Urothelium cell line (cell line): ENCODE results near the gene CASS4.

Experiments used
- DNase-seq: peaks from one replicate; pipeline ENCODE4 v3.0.0; 2011; ENCODE audit warnings: low spot score, mixed read lengths
- FAIRE-seq: peaks from 2 replicates; lab custom pipeline; 2011; peaks lifted over from hg19 to GRCh38; lab: Jason Lieb, UNC

The CASS4 gene

DNA sequence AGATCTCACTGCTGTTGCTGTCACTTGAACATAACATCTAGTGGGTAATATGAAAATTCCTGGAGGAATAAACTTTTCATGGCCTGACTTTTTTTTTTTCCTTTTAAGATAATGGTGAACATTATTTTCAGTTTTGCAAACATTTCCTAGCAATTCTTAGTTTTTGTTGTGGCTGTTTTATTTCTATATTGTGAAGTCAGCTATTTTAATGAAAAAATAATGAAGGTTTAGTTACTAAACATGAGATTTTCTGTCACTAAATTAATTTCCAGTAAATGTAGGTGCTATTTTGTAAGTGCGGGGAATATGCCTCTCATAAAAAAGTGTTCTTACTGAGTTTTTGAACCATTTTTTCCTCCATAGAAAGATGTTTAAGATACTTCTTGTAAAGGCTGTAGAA, 89.1 kb downstream of the CASS4 start:
- FAIRE-seq, result no peak
- no peak for DNase-seq

DNA sequence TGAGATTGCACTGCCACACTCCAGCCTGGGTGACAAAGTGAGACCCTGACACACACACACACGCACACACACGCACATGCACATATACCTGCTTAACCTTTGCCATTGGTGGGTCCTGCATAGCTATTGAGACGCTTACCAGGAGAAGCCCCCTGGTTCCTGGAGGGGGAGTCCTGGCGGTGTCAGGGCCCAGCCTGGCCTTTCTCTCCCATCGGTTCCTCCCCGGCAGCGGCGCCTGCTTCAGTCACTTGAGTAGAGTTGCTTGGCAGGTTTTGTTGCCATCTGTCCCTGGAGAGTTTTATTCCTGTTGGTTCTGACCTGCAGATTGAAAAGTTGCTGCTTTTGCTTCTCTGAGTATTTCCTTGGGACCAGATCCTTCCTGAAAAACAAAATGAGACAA, 91.9 kb downstream of the CASS4 start:
- FAIRE-seq (no peak), DNase-seq (no peak)

DNA sequence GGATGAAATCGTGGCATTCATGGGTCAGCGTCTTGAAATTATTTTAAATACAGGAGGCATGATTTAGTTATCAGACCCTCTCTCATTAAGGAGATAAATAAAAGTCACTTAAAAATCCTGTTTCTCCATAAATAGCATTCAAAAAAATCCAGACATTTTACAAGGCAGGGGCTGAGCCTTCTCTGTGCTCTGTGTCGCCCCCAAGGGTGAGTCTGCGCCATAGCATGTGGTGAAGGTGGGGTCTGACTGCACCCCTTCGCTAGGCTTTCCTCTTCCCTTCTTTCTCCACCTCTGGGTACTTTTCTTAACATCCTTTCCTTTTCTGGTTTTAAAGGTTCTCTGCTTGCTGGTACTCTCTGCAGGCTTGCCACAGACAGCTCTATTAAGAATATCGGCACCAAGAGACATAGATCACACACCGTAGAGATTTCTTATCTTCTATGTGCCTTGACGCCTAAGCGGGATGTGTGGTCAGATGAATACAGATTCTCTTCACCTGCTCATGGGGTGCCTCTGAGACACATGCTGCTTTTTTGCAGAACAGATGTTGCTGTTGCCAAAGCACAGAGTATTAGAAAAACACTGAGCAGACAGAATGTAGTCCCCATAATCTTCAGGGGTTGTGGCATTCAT, 92.4 kb downstream of the CASS4 start:
- DNase-seq (peak; percentile 32), FAIRE-seq (no peak)

DNA sequence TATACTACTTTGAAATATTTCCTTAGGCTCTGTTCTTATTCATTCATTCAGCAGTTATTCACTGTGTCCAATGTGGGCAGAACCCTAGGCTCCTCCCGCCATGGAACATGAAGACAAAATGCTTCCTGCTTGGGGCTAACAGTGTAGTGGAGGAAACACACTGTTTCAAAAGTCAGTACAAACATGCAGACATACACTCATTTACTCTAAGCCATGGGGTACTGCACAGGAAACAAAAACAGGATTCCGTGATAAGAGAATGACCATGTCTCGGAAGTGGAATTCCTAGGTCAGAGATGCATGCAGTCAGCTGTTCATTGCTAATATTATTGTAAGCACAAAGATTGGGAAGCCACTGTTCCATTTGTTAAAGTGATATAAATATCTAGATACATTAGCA, 94.0 kb downstream of the CASS4 start:
- FAIRE-seq (no peak), DNase-seq (no peak)
